DND-41 (cell line): ENCODE data around the gene GP1BA.
A peak's percentile ranks its signal among the peaks of the same experiment; 100 is the strongest.
"Not testable (repeated sequence)": the region's sequence is repeated elsewhere in the genome, so short reads cannot be mapped to it uniquely, and the experiment has no call there.

Source experiments
- ATAC-seq: fragments of 200-7000 bp; cut with Tn5 transposase; 3 replicates; pipeline ENCODE4 v1.9.1; 2021; ENCODE audit warnings: low read depth; ENCODE audit not compliant: insufficient read depth
- DNase-seq: peaks from one replicate; pipeline ENCODE4 v3.0.0-alpha.2; 2020
- H2AFZ ChIP-seq: 2 replicates; pipeline ENCODE4 v1.6.0; 2012; ENCODE audit warnings: low read depth, low read length
- H3K27ac ChIP-seq: 2 replicates; pipeline ENCODE4 v1.5.1; 2012; ENCODE audit warnings: low read length, inconsistent platforms
- H3K27me3 ChIP-seq: fragments of 200-600 bp; sonication (generic); 2 replicates; pipeline ENCODE4 v1.6.0; 2012; ENCODE audit warnings: low read length, mild to moderate bottlenecking, inconsistent platforms; ENCODE audit not compliant: insufficient read depth, poor library complexity
- H3K36me3 ChIP-seq: 2 replicates; pipeline ENCODE4 v1.5.1; 2012; ENCODE audit warnings: low read length, inconsistent platforms; ENCODE audit not compliant: insufficient read depth
- H3K4me1 ChIP-seq: 2 replicates; pipeline ENCODE4 v1.5.1; 2012; ENCODE audit warnings: mild to moderate bottlenecking, low read length; ENCODE audit not compliant: insufficient read depth
- H3K4me2 ChIP-seq: 2 replicates; pipeline ENCODE4 v1.6.0; 2012; ENCODE audit warnings: mild to moderate bottlenecking, moderate library complexity, low read length, inconsistent platforms; ENCODE audit not compliant: insufficient read depth
- H3K4me3 ChIP-seq, 2 experiments: fragments of 200-600 bp in 1 of 2; shearing (Covaris generic) in 1 of 2; 2 replicates each; pipeline ENCODE4 v1.5.1; 2012 to 2016; ENCODE audit warnings: inconsistent platforms in 2 of 2, low read length in 2 of 2, mild to moderate bottlenecking in 2 of 2, low read depth in 1 of 2, moderate library complexity in 1 of 2
- H3K79me2 ChIP-seq: 2 replicates; pipeline ENCODE4 v1.6.0; 2012; ENCODE audit warnings: low read length, inconsistent platforms; ENCODE audit not compliant: insufficient read depth
- H3K9ac ChIP-seq: 2 replicates; pipeline ENCODE4 v1.6.0; 2012; ENCODE audit warnings: low read depth, mild to moderate bottlenecking, inconsistent platforms, low read length, moderate library complexity
- H3K9me3 ChIP-seq: 2 replicates; pipeline ENCODE4 v1.5.1; 2012; ENCODE audit warnings: low read length, moderate library complexity, mild to moderate bottlenecking, inconsistent platforms; ENCODE audit not compliant: insufficient read depth, severe bottlenecking
- H4K20me1 ChIP-seq: 2 replicates; pipeline ENCODE4 v1.6.0; 2012; ENCODE audit warnings: low read length; ENCODE audit not compliant: insufficient read depth
- CTCF ChIP-seq: IDR thresholded peaks from 2 replicates; pipeline ENCODE4 v1.5.1; 2012; ENCODE audit warnings: borderline replicate concordance, low read length, moderate library complexity, mild to moderate bottlenecking; ENCODE audit not compliant: poor library complexity, severe bottlenecking; ENCODE audit errors: extremely low read depth
- EZH2 ChIP-seq: IDR thresholded peaks from 3 replicates; pipeline ENCODE4 v1.6.1; 2012; ENCODE audit warnings: borderline replicate concordance, low read depth, mild to moderate bottlenecking, moderate library complexity, low read length, inconsistent platforms; ENCODE audit not compliant: severe bottlenecking

GP1BA gene

DNA sequence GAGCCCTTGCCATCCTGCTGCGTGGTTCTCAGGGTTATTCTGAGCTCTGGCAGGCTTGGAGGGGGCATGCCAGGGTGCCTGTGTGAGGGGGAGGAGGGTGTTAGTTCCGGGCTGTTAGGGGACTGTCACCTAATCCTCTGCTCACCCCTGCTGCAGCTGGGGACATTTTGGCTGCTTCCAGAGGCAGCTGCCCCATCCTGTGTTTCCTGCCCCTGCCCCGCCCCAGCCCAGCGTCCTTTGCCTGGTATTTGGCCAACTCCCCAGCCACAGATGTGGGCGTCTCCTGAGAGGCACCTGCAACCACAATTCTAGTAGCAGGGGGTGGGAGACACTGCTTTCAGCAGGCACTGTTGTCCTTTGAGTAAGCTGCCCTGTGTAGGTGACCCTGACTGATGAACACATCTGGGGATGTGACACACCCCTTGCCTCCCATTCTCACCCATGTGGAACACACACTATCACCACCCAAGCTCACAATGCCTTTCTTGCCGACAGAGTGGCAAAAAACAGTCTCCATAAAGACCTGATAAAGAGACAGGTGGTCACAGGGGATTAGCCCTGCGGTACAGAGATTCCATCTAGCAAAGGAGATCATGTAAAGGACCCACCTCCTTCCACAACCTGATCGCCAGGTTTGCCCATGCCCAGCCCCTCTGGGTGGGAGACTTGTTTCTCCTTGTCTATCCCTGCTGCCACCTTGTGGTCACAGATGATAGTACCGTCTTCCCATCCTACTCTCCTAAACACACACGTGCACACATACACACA lies 28.8 kb upstream of the GP1BA start, which contains the start of gene CHRNE:
Gene CHRNE, minus strand, starts transcription at position 48 of the 768 bp plus-strand sequence. Its CDS starts 35 bp downstream, at position 13.
- Histone ChIP-seq H3K9me3 (no peaks in the 10 kb centered on the region), H3K4me3 (no peak within 1 kb of the TSS), H3K4me1 (peaks cover 20% of the 10 kb centered on the region), H3K4me2 (peak within 1 kb of the TSS; percentile 46), H3K36me3 (no peaks in the 10 kb centered on the region), H3K79me2 (no peaks in the 10 kb centered on the region), H2AFZ (peak within 1 kb of the TSS; percentile 51), H3K9ac (no peak within 1 kb of the TSS), H3K27me3 (no peaks in the 10 kb centered on the region), H4K20me1 (no peaks in the 10 kb centered on the region; the same call in 1 of the 2 replicates), H3K27ac (peak within 1 kb of the TSS; percentile 40)
- peak; percentile 82 for DNase-seq
- no peak for TF ChIP-seq EZH2
- TF ChIP-seq CTCF = peak; percentile 89
- peak; percentile 83 for ATAC-seq

DNA sequence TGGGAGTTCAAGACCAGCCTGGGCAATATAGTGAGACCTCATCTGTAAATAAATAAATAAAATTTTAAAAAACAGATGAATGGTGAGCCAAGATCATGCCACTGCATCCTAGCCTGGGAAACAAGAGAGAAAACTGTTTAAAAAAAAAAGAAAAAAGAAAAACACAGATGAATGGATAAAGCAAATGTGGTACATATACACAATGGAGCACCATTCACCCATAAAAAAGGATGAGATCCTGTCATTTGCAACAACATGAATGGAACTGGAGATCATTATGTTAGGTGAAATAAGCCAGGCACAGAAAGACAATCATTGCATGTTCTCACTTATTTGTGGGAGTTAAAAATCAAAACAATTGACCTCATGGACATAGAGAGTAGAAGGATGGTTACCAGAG lies 25.4 kb upstream of the GP1BA start:
- H2AFZ ChIP-seq, ATAC-seq, H3K27me3 ChIP-seq, DNase-seq, H3K4me2 ChIP-seq, H3K27ac ChIP-seq, H3K36me3 ChIP-seq, H3K9ac ChIP-seq, H3K9me3 ChIP-seq, H3K4me3 ChIP-seq, H4K20me1 ChIP-seq, H3K79me2 ChIP-seq: not testable (repeated sequence)
- peaks cover 20% of the 10 kb centered on the region for H3K4me1 ChIP-seq

- DNase-seq (no peak), ATAC-seq (no peak)
- H3K36me3 ChIP-seq = no peaks in the 10 kb centered on the region
- no peak overlapping the region for H3K4me3 ChIP-seq
- no peaks in the 10 kb centered on the region for H4K20me1 ChIP-seq
- H3K4me1 ChIP-seq = peaks cover 8% of the 10 kb centered on the region
- no peak overlapping the region for H3K9ac ChIP-seq
- no peak overlapping the region for H2AFZ ChIP-seq
- H3K4me2 ChIP-seq = no peak overlapping the region
- H3K27ac ChIP-seq = no peak overlapping the region
- H3K9me3 ChIP-seq = no peaks in the 10 kb centered on the region
- H3K27me3 ChIP-seq = no peaks in the 10 kb centered on the region
- TF ChIP-seq CTCF (no peak), EZH2 (no peak)
- no peaks in the 10 kb centered on the region for H3K79me2 ChIP-seq
Observed at GRCh38 chr17:4908301-4908700, 23.8 kb upstream of the GP1BA start.

- TF ChIP-seq CTCF = peak; percentile 57
- TF ChIP-seq EZH2 = no peak
- Histone ChIP-seq H3K79me2 (no peaks in the 10 kb centered on the region), H3K4me2 (no peak overlapping the region), H3K4me1 (peaks cover 2% of the 10 kb centered on the region), H3K36me3 (no peaks in the 10 kb centered on the region), H3K4me3 (no peak overlapping the region), H3K27ac (no peak overlapping the region), H3K27me3 (no peaks in the 10 kb centered on the region), H3K9ac (no peak overlapping the region), H4K20me1 (no peaks in the 10 kb centered on the region), H2AFZ (no peak overlapping the region), H3K9me3 (no peaks in the 10 kb centered on the region)
- DNase-seq = peak; percentile 61
- peak; percentile 85 for ATAC-seq
Observed at GRCh38 chr17:4908711-4909496, 23.2 kb upstream of the GP1BA start.
